Activated T-cell treated with anti-CD3 and anti-CD28 coated beads for 48 hours (primary cell): ENCODE results near the gene NANOS1.
A peak's percentile ranks its signal among the peaks of the same experiment; 100 is the strongest.
"Not testable (repeated sequence)": the region's sequence is repeated elsewhere in the genome, so short reads cannot be mapped to it uniquely, and the experiment has no call there.

ENCODE experiments used
- DNase-seq: peaks from one replicate; pipeline ENCODE4 v3.0.0-alpha.2; 2020; ENCODE audit warnings: low read depth

Gene NANOS1

DNA sequence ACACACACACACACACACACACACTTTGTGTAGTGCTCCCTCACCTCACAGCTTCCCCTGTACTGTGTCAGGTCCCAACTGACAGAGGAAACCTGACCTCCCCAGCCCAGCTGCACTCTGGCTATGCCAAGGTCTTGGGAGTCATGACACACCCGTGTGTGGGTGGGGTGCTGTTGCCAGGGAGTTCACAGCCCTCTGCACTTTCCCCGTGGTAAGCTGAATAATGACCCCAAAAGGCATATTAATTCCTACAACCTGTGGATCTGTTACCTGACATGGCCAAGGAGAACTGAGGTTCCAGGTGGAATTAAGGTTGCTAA, 8.9 kb upstream of the NANOS1 start:
- peak; percentile 33 for DNase-seq

DNA sequence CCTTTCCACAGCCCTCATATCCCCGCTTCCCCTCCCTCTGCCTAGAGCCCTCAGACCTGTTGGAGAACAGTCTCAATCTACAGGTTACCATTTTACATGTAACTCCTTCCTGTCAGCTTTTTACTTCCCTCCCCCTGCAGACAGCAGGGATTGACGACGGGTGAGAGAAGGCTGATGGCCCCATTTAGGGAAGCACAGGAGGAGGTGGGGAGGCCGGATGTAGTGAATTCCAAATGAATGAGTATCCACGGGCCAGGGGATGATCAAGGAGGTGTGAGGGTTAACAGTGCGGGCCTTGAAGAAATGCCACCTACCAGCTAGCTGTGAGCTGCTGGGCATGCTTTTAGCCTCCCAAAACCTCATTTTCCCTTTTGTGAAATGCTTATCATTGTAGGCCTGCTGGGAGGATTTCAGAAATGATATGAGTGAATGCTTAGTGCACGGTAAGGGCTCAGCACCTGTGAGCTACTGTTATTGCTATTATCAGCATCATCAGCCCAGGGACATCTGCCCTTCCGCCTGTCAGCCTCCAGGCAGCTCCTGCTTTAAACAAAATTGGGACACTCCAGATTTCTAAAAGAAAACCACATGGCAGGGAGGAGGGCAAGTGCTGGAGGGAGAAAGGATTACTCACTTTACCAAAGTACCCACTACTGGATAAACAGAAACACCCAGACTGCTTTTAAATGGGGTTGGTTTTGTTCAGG, 6.5 kb upstream of the NANOS1 start:
- DNase-seq, result no peak

GRCh38 chr10:119023553-119023868, 6.0 kb upstream of the NANOS1 start:
- no peak for DNase-seq

DNA sequence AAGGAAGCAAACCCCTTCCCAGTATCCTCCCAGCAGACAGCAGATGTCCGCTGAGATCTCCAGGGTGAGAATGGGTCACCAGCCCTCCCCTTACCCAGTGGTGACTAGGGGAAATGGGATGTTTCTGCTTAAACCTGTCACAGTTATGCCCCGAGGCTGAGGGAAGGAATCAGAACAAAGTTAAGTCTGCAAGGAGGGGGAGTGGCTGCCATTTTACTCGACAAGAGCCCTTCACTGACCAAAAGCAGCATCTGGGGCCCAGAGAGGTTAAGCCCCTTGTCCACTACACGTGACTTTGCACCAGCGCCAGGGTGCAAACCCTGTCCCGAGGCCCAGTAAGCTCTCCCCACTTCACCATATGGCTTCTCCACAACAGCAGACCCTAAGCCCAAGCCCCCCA, 4.6 kb upstream of the NANOS1 start:
- no peak for DNase-seq

DNA sequence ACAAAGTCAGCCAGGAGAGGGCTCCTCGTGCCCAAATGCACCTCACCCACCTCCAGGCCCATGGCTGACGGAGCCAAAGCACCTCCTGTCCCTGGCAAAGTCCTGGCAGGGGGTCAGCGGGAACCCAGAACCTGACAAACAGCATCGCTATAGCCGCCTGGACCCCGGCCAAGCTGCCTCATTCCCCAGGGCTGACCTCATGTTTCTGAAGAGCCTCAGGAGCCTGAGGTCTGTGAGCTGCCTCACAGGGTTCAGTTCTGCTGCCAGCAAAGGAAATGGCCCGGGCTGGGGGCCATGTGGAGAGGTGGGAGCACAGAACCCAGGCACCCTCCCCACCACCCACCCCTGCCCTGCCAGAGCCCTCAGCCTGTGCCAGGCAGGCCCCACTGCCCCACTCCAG, 4.2 kb upstream of the NANOS1 start:
- no peak for DNase-seq

GRCh38 chr10:119025776-119026175, 3.7 kb upstream of the NANOS1 start:
- DNase-seq, result no peak

GRCh38 chr10:119026301-119027110, 3.0 kb upstream of the NANOS1 start:
- no peak for DNase-seq

DNA sequence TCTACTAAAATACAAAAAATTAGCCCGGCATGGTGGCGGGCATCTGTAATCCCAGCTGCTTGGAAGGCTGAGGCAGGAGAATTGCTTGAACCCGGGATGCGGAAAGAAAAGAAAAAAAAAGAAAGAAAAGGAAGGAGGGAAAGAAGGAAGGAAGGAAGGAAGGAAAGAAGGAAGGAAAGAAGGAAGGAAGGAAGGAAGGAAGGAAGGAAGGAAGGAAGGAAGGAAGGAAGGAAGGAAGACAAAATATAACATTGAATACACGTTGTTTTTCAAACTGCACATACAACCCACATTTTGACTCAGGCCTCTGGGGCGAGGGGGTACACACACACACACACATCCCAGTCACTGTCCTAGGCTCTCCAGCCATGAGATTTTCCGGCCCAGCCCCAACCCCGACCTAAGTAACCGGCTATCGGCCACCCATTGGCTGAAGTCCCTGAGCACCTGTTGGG, 1.0 kb upstream of the NANOS1 start:
- not testable (repeated sequence) for DNase-seq

DNA sequence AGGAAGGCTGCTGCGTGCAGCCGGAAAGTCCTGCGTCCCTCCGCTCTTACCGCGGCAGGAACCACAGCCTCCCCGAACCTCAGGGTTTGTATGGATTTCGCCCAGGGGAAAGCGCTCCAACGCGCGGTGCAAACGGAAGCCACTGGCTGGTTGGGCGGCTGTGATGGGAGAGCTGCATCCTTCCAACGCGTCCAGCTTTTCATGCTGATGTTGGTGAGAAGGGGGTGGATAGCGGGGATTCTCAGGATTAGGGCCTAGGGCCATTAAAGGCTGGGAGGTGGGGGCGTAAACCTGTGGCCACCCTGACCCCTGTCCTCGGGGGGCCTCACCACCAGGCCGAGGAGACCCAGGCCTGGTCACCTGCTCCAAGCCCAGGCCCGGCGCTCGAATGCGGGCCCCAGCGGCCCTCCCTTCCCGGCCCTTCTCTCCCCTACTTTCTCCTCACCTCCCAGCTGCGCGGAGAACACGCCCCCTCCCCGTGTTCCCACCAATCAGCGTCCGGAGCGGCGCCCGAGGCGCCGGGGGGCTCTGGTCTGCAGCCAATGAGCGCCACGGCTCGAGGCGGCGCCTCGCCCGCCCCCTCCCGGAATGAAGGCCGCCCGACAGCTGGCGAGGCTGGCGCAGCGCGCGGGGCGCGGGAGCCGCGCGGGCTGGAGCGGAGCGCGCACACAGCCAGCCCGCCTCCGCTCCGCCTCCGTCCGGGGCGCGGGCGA, 458 bp upstream of the NANOS1 start:
- peak; percentile 78 for DNase-seq

DNA sequence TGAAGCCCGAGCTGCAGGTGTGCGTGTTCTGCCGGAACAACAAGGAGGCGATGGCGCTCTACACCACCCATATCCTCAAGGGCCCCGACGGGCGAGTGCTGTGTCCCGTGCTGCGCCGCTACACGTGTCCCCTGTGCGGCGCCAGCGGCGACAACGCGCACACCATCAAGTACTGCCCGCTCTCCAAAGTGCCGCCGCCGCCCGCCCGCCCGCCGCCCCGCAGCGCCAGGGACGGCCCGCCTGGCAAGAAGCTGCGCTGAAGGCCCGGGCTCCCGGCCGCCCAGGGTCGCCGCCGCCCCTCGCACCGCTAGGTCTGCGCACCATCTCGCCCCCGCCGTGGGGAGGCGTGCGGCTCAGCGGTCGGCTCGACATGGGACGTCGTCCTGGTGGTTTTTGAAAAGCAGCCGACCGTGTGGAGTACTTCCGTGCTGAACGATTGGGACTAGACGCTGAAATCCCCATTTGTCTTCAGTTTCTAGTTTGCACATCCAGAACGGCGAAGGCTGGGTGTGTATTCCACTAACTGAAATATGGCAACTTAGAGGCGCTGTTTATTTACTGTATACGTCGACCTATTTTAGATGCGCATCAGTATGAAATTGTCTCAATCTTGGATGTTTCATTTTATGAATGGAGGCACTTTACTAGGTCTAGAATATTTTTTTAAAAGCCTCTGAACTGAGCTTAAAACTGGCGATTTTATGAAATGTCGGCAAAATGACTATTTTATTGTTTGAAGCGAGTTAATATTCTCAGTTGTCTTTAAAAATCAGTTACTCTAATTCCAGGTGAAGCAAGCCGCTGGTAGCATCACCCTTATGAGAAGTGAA, 1.1 kb downstream of the NANOS1 start:
- peak; percentile 59 for DNase-seq

DNA sequence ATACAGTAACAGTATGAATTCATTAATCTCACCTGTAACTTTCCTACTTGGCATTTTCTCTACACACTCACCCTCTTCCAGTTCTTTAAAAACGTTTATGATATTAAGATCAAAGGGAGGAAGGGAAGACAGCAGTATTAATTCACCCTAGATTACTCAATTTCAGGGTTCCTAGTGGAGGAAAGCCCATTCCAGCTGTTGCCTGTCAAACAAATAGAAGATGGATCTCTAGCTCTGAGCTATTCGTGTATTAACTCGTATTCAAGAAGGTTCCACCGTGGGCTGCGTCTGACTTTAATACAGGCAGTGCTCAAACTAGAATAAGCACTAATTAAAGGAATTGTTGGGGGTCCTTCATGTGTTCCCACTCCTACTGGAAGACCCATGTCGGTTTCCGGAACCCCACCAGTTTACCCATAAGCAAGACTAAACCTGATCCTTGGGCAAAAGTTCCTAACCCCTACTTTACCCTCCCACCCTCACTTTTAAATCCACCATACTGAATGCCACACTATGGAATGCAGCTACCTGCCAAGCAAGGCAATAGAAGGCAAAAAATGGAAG, 2.1 kb downstream of the NANOS1 start:
- no peak for DNase-seq

DNA sequence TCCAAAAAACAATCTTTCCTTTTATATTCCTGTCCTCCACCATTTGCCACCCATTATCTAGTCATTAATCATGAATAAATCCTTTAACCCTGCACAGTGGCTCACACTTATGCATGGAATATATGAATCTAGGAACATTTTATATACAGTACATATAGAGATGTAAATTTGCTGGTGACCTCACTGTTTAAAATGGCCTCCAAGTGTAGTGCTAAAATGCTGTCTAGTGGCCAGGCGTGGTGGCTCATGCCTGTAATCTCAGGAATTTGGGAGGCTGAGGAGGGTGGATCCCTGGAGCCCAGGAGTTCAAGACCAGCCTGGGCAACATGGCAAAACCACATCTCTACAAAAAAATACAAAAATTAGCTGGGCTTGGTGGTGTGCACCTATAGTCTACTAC, 9.6 kb downstream of the NANOS1 start:
- DNase-seq, result no peak

GRCh38 chr10:119041326-119041725, 11.8 kb downstream of the NANOS1 start:
- DNase-seq, result no peak

- DNase-seq, result no peak
Observed at GRCh38 chr10:119042169-119042568, 12.7 kb downstream of the NANOS1 start.

DNA sequence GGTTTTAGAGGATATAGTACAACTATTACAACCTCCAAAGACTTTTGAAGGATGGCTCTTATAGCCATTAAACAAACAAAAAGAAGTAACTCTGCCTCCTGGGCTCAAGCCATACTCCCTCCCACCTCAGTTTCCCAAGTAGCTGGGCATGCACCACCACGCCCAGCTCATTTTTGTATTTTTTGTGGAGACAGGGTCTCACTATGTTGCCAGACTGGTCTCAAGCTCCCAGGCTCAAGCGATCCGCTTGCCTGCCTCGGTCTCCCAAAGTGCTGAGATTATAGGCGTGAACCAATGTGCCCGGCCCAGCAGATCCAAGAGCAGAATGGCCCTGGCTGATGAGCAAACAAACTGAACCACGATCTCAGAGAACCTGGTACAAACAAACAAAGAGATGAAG, 16.0 kb downstream of the NANOS1 start:
- DNase-seq, result no peak

DNA sequence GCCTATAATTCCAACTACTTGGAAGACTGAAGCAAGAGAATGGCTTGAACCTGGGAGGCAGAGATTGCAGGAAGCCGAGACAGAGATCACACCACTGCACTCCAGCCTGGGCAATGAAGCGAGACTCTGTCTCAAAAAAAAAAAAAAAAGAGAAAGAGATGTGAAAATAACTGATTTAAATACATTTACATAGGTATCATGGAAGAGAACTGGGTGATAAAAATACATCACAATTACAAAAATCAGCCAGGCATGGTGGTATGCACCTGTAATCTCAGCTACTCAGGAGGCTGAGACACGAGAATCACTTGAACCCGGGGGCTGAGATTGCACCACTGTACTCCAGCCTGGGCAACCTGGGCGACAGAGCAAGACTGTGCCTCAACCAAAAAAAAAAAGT, 19.8 kb downstream of the NANOS1 start:
- DNase-seq, result no peak

DNA sequence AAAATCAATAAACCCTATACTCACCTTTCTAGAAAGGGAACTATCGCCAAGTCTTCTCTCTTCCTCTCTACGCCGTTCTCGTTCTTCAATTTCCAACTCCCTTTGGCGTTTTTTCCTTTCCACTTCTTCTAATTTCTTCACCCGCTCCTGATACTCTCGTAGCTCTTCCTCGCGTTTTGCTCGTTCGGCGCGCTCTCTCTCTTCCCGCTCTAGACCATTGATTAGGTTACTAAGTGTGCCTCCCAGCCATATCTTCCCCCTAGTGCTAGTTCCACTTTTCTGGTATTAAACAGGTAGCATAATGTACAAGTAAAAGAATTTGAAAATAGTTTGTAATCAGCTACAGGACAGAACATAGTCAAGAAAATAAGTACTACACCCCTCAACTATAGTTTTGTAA, 20.3 kb downstream of the NANOS1 start:
- DNase-seq, result no peak

DNA sequence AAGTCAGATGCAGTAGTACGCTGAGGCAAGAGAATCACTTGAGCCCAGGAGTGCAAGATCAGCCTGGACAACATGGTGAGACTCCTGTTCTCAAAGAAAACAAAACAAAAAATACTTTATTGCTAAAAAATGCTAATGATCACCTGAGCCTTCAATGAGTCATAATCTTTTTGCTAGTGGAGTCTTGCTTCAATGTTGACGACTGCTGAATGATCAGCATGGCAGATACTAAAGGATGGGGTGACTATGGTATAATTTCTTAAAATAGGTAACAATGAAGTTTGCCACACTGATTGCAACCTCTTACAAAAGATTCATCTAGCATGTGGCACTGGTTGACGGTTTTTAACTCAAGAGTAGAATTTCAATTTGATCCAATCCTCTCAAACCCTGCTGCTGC, 22.3 kb downstream of the NANOS1 start:
- DNase-seq, result no peak

GRCh38 chr10:119055472-119055871, 26.0 kb downstream of the NANOS1 start:
- no peak for DNase-seq

- no peak for DNase-seq
Observed at GRCh38 chr10:119058010-119058409, 28.5 kb downstream of the NANOS1 start.

DNA sequence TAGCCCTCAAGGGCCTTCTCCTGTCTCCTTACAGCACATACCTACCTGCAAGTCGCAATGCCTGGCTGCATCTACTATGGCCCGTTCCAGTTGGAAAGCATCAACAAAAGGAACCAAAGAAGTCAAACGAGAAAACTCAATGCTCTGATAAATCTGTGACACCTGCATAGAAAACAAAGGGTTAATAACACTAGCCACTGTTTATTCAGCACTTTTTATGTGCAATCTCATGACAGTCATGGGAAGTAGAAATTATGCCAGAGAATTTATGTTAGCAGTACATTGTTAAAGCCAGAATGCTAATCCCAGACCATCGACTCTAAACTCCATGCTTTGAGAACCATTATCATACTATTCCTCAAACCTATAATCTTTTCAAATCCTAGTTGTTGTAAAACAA, 30.0 kb downstream of the NANOS1 start:
- no peak for DNase-seq

DNA sequence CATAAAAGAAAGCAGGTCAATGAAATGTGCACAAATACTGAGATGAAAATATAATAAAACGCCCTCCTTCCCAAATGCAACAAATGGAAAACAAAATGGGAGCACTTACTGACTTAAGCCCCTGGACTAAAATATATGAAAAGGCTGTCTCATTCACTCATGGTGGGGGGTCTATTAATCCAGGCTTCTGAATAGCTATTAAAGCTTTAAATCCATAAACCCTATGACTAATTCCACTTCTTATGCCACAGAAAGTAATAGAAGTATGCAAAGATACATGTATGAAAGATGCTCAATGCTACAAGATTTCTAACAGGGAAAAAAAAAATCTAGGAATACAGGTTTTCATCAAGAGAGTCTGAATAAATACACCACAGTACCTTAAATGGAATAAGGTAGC, 30.6 kb downstream of the NANOS1 start:
- no peak for DNase-seq
